Naive thymus-derived CD4-positive, alpha-beta T cell (primary cell): ENCODE data around the gene RERE. TPM values are rescaled to one million over a fixed set of nuclear protein-coding genes. Genes with fewer than 3 reads are reported as not detected.
A peak's percentile ranks its signal among the peaks of the same experiment; 100 is the strongest.

Experiments
- ATAC-seq: fragments of 150-1000 bp; cut with Tn5 transposase; 2 replicates; pipeline ENCODE4 v1.10.0; 2021; ENCODE audit warnings: mild to moderate bottlenecking, moderate library complexity
- CTCF ChIA-PET: fragments of 350-600 bp; sonication (Branson Sonifier 250); formaldehyde crosslinking; loops from one replicate; lab custom pipeline; 2021; ENCODE audit warnings: antibody characterized with exemption; lab: Charles Lee
- POLR2A ChIA-PET: fragments of 350-600 bp; sonication (Branson Sonifier 250); formaldehyde crosslinking; loops from one replicate; lab custom pipeline; 2021; ENCODE audit warnings: antibody characterized with exemption, inconsistent platforms; lab: Charles Lee
- DNase-seq, 9 donors: peaks; one replicate each; pipeline versions ENCODE4 v3.0.0 to v3.0.0-alpha.2; 2020 to 2022; ENCODE audit warnings: mixed read lengths in 1 of 9
- H3K27ac ChIP-seq: one replicate; pipeline ENCODE4 v1.7.0; 2013; ENCODE audit warnings: mild to moderate bottlenecking, low read depth, low read length, moderate library complexity
- H3K27me3 ChIP-seq, 2 donors: one replicate each; pipeline ENCODE4 v1.7.0; 2013; ENCODE audit warnings: low read length in 2 of 2, mild to moderate bottlenecking in 2 of 2, moderate library complexity in 2 of 2; ENCODE audit not compliant: control insufficient read depth in 2 of 2, insufficient read depth in 2 of 2
- H3K36me3 ChIP-seq, 3 experiments: 1 replicate in 2 of 3; 2 replicates in 1 of 3; pipeline ENCODE4 v1.7.0; 2013; ENCODE audit warnings: low read length in 3 of 3, mild to moderate bottlenecking in 3 of 3, moderate library complexity in 1 of 3; ENCODE audit not compliant: insufficient read depth in 3 of 3, control insufficient read depth in 2 of 3
- H3K4me1 ChIP-seq, 2 donors: one replicate each; pipeline ENCODE4 v1.7.0; 2013; ENCODE audit warnings: low read length in 2 of 2, mild to moderate bottlenecking in 2 of 2, moderate library complexity in 1 of 2; ENCODE audit not compliant: control insufficient read depth in 2 of 2, insufficient read depth in 2 of 2
- H3K4me3 ChIP-seq: 2 replicates; pipeline ENCODE4 v1.7.0; 2013; ENCODE audit warnings: mild to moderate bottlenecking, low read length
- H3K9me3 ChIP-seq, 3 experiments: 1 replicate in 2 of 3; 2 replicates in 1 of 3; pipeline ENCODE4 v1.7.0; 2013; ENCODE audit warnings: low read length in 3 of 3; ENCODE audit not compliant: control insufficient read depth in 2 of 3
- H3K27ac Mint-ChIP-seq, 9 donors: one replicate each; pipeline ENCODE4 v1.8.0; 2020 to 2022; ENCODE audit warnings: mixed read lengths in 9 of 9, mild to moderate bottlenecking in 8 of 9, moderate library complexity in 5 of 9, inconsistent platforms in 2 of 9
- H3K27me3 Mint-ChIP-seq, 5 donors: one replicate each; pipeline ENCODE4 v1.8.0; 2021 to 2022; ENCODE audit warnings: mixed read lengths in 5 of 5, mild to moderate bottlenecking in 1 of 5
- H3K36me3 Mint-ChIP-seq, 5 donors: one replicate each; pipeline ENCODE4 v1.8.0; 2020 to 2022; ENCODE audit warnings: mixed read lengths in 5 of 5, mild to moderate bottlenecking in 3 of 5, inconsistent platforms in 1 of 5
- H3K4me1 Mint-ChIP-seq, 7 donors: one replicate each; pipeline ENCODE4 v1.8.0; 2020 to 2022; ENCODE audit warnings: mixed read lengths in 7 of 7, mild to moderate bottlenecking in 3 of 7, inconsistent platforms in 1 of 7
- H3K4me3 Mint-ChIP-seq, 10 donors: one replicate each; pipeline ENCODE4 v1.8.0; 2020 to 2022; ENCODE audit warnings: mild to moderate bottlenecking in 10 of 10, mixed read lengths in 10 of 10, moderate library complexity in 6 of 10, inconsistent platforms in 2 of 10
- H3K9me3 Mint-ChIP-seq, 11 donors: one replicate each; pipeline ENCODE4 v1.8.0; 2020 to 2022; ENCODE audit warnings: mixed read lengths in 11 of 11, mild to moderate bottlenecking in 4 of 11, inconsistent platforms in 1 of 11, moderate library complexity in 1 of 11
- intact Hi-C, 2 donors: fragments of 100-400 bp; cut with micrococcal nuclease; formaldehyde crosslinking; loops; one replicate each; pipeline ENCODE4 v1.15.1; 2023
- polyA plus RNA-seq, 2 donors: library from polyadenylated mRNA; unstranded; fragments of 300-500 nt; fragmentation: Illumina TruSeq; gene quantifications; one replicate each; pipeline ENCODE4 v1.2.3, GENCODE V29; 2021
- total RNA-seq, 6 experiments: library from RNA in 5 of 6; stranded (reverse) in 5 of 6; gene quantifications; 1 replicate in 5 of 6; 2 replicates in 1 of 6; pipeline ENCODE4 v1.2.3 and lab custom pipeline; 2021 to 2026

The RERE gene
- total and polyA plus RNA-seq, 7 experiments from 2014 or later: 7.3 to 114 (median 106) TPM

- Histone ChIP-seq H3K4me1 (peaks cover 38 to 42% of the 10 kb centered on the region in 2 donors), H3K27ac (peak overlapping the region; percentile 10), H3K27me3 (no peaks in the 10 kb centered on the region), H3K4me3 (no peak overlapping the region), H3K36me3 (peaks cover 0 to 9% (median 0%) of the 10 kb centered on the region in 3 experiments), H3K9me3 (no peaks in the 10 kb centered on the region)
- CTCF ChIA-PET: interaction anchor here (0.8 to 1.2 kb wide), 2 partner anchors 11 to 23 kb away, joined by 3 to 5 read pairs; no protein-coding TSS in a partner anchor
- Mint-ChIP-seq H3K4me3 (peak overlapping the region in 9 of 10 donors; percentile 6 to 94 (median 45)), H3K36me3 (peaks cover 0 to 25% (median 22%) of the 10 kb centered on the region in 5 donors), H3K27me3 (no peaks in the 10 kb centered on the region), H3K4me1 (peaks cover 48 to 78% (median 73%) of the 10 kb centered on the region in 7 donors), H3K27ac (peak overlapping the region; percentile 36 to 95 (median 85)), H3K9me3 (peaks cover 0 to 3% (median 0%) of the 10 kb centered on the region in 11 donors)
- intact Hi-C loops: loop anchor here (1.0 to 5.0 kb wide), 3 partner anchors 10 to 35 kb away; no protein-coding TSS in a partner anchor
- POLR2A ChIA-PET: interaction anchor here (0.7 to 1.0 kb wide), 2 partner anchors 12 to 26 kb away, joined by 4 to 5 read pairs; no protein-coding TSS in a partner anchor
- ATAC-seq (peak; percentile 71), DNase-seq (no peak)
Observed at GRCh38 chr1:8396786-8397406, 420.5 kb downstream of the RERE start.

GRCh38 chr1:8396083-8396785, 421.2 kb downstream of the RERE start:
- ATAC-seq (no peak), DNase-seq (no peak)
- Histone ChIP-seq H3K36me3 (peaks cover 0 to 9% (median 0%) of the 10 kb centered on the region in 3 experiments), H3K27ac (peak overlapping the region; percentile 68), H3K9me3 (no peaks in the 10 kb centered on the region), H3K4me1 (peaks cover 38 to 42% of the 10 kb centered on the region in 2 donors), H3K27me3 (no peaks in the 10 kb centered on the region), H3K4me3 (peak overlapping the region; percentile 31)
- Mint-ChIP-seq H3K27ac (peak overlapping the region; percentile 65 to 95 (median 86)), H3K27me3 (no peaks in the 10 kb centered on the region), H3K9me3 (peaks cover 0 to 3% (median 0%) of the 10 kb centered on the region in 11 donors), H3K4me3 (peak overlapping the region; percentile 71 to 94 (median 87)), H3K4me1 (peaks cover 50 to 81% (median 76%) of the 10 kb centered on the region in 7 donors), H3K36me3 (peaks cover 0 to 25% (median 22%) of the 10 kb centered on the region in 5 donors)
- ChIA-PET CTCF (interaction anchor here (0.8 to 1.2 kb wide), 2 partner anchors 12 to 24 kb away, joined by 3 to 5 read pairs; no protein-coding TSS in a partner anchor), POLR2A (interaction anchor here (0.9 kb wide), 1 partner anchor 137 kb away, joined by 6 read pairs; no protein-coding TSS in a partner anchor)
- intact Hi-C loops: loop anchor here (2.0 to 5.0 kb wide), 2 partner anchors 13 to 36 kb away; no protein-coding TSS in a partner anchor

- Histone ChIP-seq H3K9me3 (no peaks in the 10 kb centered on the region), H3K4me3 (peak overlapping the region; percentile 31), H3K36me3 (peaks cover 0 to 9% (median 0%) of the 10 kb centered on the region in 3 experiments), H3K27me3 (no peaks in the 10 kb centered on the region), H3K4me1 (peaks cover 42% of the 10 kb centered on the region in 2 donors), H3K27ac (peak overlapping the region; percentile 68)
- ChIA-PET POLR2A (interaction anchor here (0.7 to 0.9 kb wide), 2 partner anchors 138 to 597 kb away, joined by 6 to 7 read pairs; no protein-coding TSS in a partner anchor), CTCF (no interaction called here)
- Mint-ChIP-seq H3K4me3 (peak overlapping the region; percentile 71 to 94 (median 87)), H3K4me1 (peaks cover 57 to 88% (median 84%) of the 10 kb centered on the region in 7 donors), H3K27me3 (no peaks in the 10 kb centered on the region), H3K27ac (peak overlapping the region; percentile 65 to 95 (median 86)), H3K9me3 (peaks cover 0 to 3% (median 0%) of the 10 kb centered on the region in 11 donors), H3K36me3 (peaks cover 0 to 25% (median 20%) of the 10 kb centered on the region in 5 donors)
- peak; percentile 72 for ATAC-seq
- DNase-seq: peak in 7 of 9 donors; percentile 27 to 54 (median 44)
- intact Hi-C loops: loop anchor here (1.0 to 5.0 kb wide), 2 partner anchors 29 to 37 kb away; no protein-coding TSS in a partner anchor
Observed at GRCh38 chr1:8395433-8395866, 422.0 kb downstream of the RERE start.

- H3K27me3 Mint-ChIP-seq: no peaks in the 10 kb centered on the region
- peaks cover 3 to 28% (median 24%) of the 10 kb centered on the region in 5 donors for H3K36me3 Mint-ChIP-seq
- Histone ChIP-seq H3K9me3 (no peaks in the 10 kb centered on the region), H3K36me3 (peaks cover 0 to 9% (median 0%) of the 10 kb centered on the region in 3 experiments), H3K4me3 (no peak overlapping the region), H3K4me1 (peaks cover 42 to 46% of the 10 kb centered on the region in 2 donors), H3K27me3 (no peaks in the 10 kb centered on the region), H3K27ac (peak overlapping the region; percentile 68)
- ATAC-seq (no peak), DNase-seq (no peak)
- CTCF ChIA-PET: interaction anchor here (0.5 kb wide), 1 partner anchor 355 kb away, joined by 3 read pairs; no protein-coding TSS in a partner anchor
- H3K9me3 Mint-ChIP-seq: peaks cover 0 to 3% (median 0%) of the 10 kb centered on the region in 11 donors
- POLR2A ChIA-PET: no interaction called here
- H3K27ac Mint-ChIP-seq: peak overlapping the region; percentile 1 to 95 (median 86)
- H3K4me3 Mint-ChIP-seq: peak overlapping the region; percentile 71 to 94 (median 87)
- intact Hi-C loops: loop anchor here (1.0 to 5.0 kb wide), 2 partner anchors 30 to 38 kb away; no protein-coding TSS in a partner anchor
- peaks cover 61 to 96% (median 92%) of the 10 kb centered on the region in 7 donors for H3K4me1 Mint-ChIP-seq
Observed at GRCh38 chr1:8394456-8395321, 422.8 kb downstream of the RERE start.

GRCh38 chr1:8392522-8392921, 424.9 kb downstream of the RERE start:
- Mint-ChIP-seq H3K27ac (peak overlapping the region in 4 of 9 donors; percentile 2 to 14 (median 12)), H3K27me3 (no peaks in the 10 kb centered on the region), H3K4me1 (peaks cover 62 to 93% (median 88%) of the 10 kb centered on the region in 7 donors), H3K4me3 (no peak overlapping the region), H3K9me3 (peaks cover 0 to 1% (median 0%) of the 10 kb centered on the region in 11 donors), H3K36me3 (peaks cover 3 to 37% (median 22%) of the 10 kb centered on the region in 5 donors)
- ChIA-PET CTCF (interaction anchor here (0.6 kb wide), 1 partner anchor 1811 kb away, joined by 3 read pairs; no protein-coding TSS in a partner anchor), POLR2A (interaction anchor here (0.6 kb wide), 1 partner anchor 429 kb away, joined by 3 read pairs; no protein-coding TSS in a partner anchor)
- H3K27me3 ChIP-seq: no peaks in the 10 kb centered on the region
- ATAC-seq: no peak
- peaks cover 33 to 39% of the 10 kb centered on the region in 2 donors for H3K4me1 ChIP-seq
- H3K27ac ChIP-seq: no peak overlapping the region
- H3K9me3 ChIP-seq: no peaks in the 10 kb centered on the region
- no peak overlapping the region for H3K4me3 ChIP-seq
- intact Hi-C loops: no loop called here
- DNase-seq: no peak
- H3K36me3 ChIP-seq: peaks cover 0 to 18% (median 4%) of the 10 kb centered on the region in 3 experiments
